Liver (tissue), 9 donors: ENCODE results near the gene KCNQ1. TPM values are rescaled to one million over a fixed set of nuclear protein-coding genes. Genes with fewer than 3 reads are reported as not detected.

Source experiments
- DNase-seq: peaks from one replicate; pipeline ENCODE4 v3.0.0-alpha.2; 2017; ENCODE audit warnings: low spot score
- H3K27ac ChIP-seq, 2 donors: one replicate each; pipeline ENCODE4 v1.7.0; 2013; ENCODE audit warnings: inconsistent platforms in 2 of 2, low read length in 2 of 2, control low read depth in 1 of 2, low read depth in 1 of 2, mild to moderate bottlenecking in 1 of 2
- H3K27me3 ChIP-seq, 4 donors: one replicate each; pipeline versions ENCODE4 v1.6.1 to v1.7.0; 2013; ENCODE audit warnings: low read length in 3 of 4, inconsistent platforms in 1 of 4, mild to moderate bottlenecking in 1 of 4, moderate library complexity in 1 of 4; ENCODE audit not compliant: control insufficient read depth in 4 of 4, insufficient read depth in 4 of 4
- H3K36me3 ChIP-seq, 4 donors: one replicate each; pipeline versions ENCODE4 v1.6.1 to v1.7.0; 2013; ENCODE audit warnings: low read length in 3 of 4, mild to moderate bottlenecking in 3 of 4, low read depth in 1 of 4, moderate library complexity in 1 of 4; ENCODE audit not compliant: control insufficient read depth in 4 of 4, insufficient read depth in 3 of 4
- H3K4me1 ChIP-seq, 4 donors: one replicate each; pipeline versions ENCODE4 v1.6.1 to v1.7.0; 2013; ENCODE audit warnings: low read length in 3 of 4, mild to moderate bottlenecking in 3 of 4, moderate library complexity in 1 of 4; ENCODE audit not compliant: control insufficient read depth in 4 of 4, insufficient read depth in 4 of 4
- H3K4me3 ChIP-seq, 3 donors: one replicate each; pipeline versions ENCODE4 v1.6.1 to v1.7.0; 2013; ENCODE audit warnings: low read length in 3 of 3, control low read depth in 1 of 3, low read depth in 1 of 3, mild to moderate bottlenecking in 1 of 3
- H3K9ac ChIP-seq, 2 donors: one replicate each; pipeline ENCODE4 v1.7.0; 2013; ENCODE audit warnings: low read length in 2 of 2, mild to moderate bottlenecking in 2 of 2, moderate library complexity in 2 of 2, control low read depth in 1 of 2, low read depth in 1 of 2
- H3K9me3 ChIP-seq, 4 donors: one replicate each; pipeline versions ENCODE4 v1.6.1 to v1.7.0; 2013; ENCODE audit warnings: low read length in 3 of 4; ENCODE audit not compliant: control insufficient read depth in 4 of 4
- EGR1 ChIP-seq, 2 donors: IDR thresholded peaks; 2 replicates each; pipeline ENCODE4 v1.6.1; 2016 to 2018; ENCODE audit warnings: antibody characterized with exemption in 2 of 2, low read depth in 2 of 2
- FOXA1 ChIP-seq: IDR thresholded peaks from 2 replicates; pipeline ENCODE4 v1.6.1; 2016; ENCODE audit warnings: antibody characterized with exemption
- FOXA2 ChIP-seq: IDR thresholded peaks from 2 replicates; pipeline ENCODE4 v1.6.1; 2016; ENCODE audit warnings: antibody characterized with exemption
- GABPA ChIP-seq, 2 donors: IDR thresholded peaks in 1 of 2; conservative IDR thresholded peaks in 1 of 2; 2 replicates each; pipeline ENCODE4 v1.6.1; 2016; ENCODE audit warnings: antibody characterized with exemption in 2 of 2, mild to moderate bottlenecking in 1 of 2, moderate library complexity in 1 of 2
- HNF4A ChIP-seq, 2 donors: conservative IDR thresholded peaks; 2 replicates each; pipeline ENCODE4 v1.6.1; 2016; ENCODE audit warnings: antibody characterized with exemption in 2 of 2, mild to moderate bottlenecking in 2 of 2
- HNF4G ChIP-seq: IDR thresholded peaks from 2 replicates; pipeline ENCODE4 v1.6.1; 2016; ENCODE audit warnings: antibody characterized with exemption
- JUND ChIP-seq, 2 donors: IDR thresholded peaks; 2 replicates each; pipeline ENCODE4 v1.6.1; 2016; ENCODE audit warnings: antibody characterized with exemption in 2 of 2
- NR2F2 ChIP-seq: IDR thresholded peaks from 2 replicates; pipeline ENCODE4 v1.6.1; 2016; ENCODE audit warnings: antibody characterized with exemption
- RAD21 ChIP-seq, 2 donors: IDR thresholded peaks; 2 replicates each; pipeline ENCODE4 v1.6.1; 2016; ENCODE audit warnings: antibody characterized with exemption in 2 of 2, mild to moderate bottlenecking in 2 of 2
- REST ChIP-seq: IDR thresholded peaks from 2 replicates; pipeline ENCODE4 v1.6.1; 2016; ENCODE audit warnings: antibody characterized with exemption, mild to moderate bottlenecking
- RXRA ChIP-seq, 2 donors: IDR thresholded peaks; 2 replicates each; pipeline ENCODE4 v1.6.1; 2017 to 2018; ENCODE audit warnings: antibody characterized with exemption in 2 of 2, mild to moderate bottlenecking in 1 of 2
- SP1 ChIP-seq: IDR thresholded peaks from 2 replicates; pipeline ENCODE4 v1.6.1; 2018; ENCODE audit warnings: antibody characterized with exemption, mild to moderate bottlenecking
- TAF1 ChIP-seq: conservative IDR thresholded peaks from 2 replicates; pipeline ENCODE4 v1.6.1; 2016; ENCODE audit warnings: antibody characterized with exemption, mild to moderate bottlenecking
- YY1 ChIP-seq: IDR thresholded peaks from 2 replicates; pipeline ENCODE4 v1.6.1; 2016; ENCODE audit warnings: antibody characterized with exemption, mild to moderate bottlenecking
- ZBTB33 ChIP-seq: IDR thresholded peaks from 2 replicates; pipeline ENCODE4 v1.6.1; 2016; ENCODE audit warnings: antibody characterized with exemption
- WGBS: extraction: QIAGEN DNeasy Blood & Tissue Kit; methylation state at CpG from one replicate; pipeline ENCODE4 v1.1.7; 2013; 5-methylcytosine and 5-hydroxymethylcytosine counted together
- polyA plus RNA-seq, 2 donors: library from polyadenylated mRNA; stranded (reverse) in 1 of 2; unstranded in 1 of 2; fragments of 200-250 nt in 1 of 2; fragments of >200 nt in 1 of 2; fragmentation: Nextera tagmentation in 1 of 2; extraction: Ambion mirVana in 1 of 2; gene quantifications; one replicate each; pipeline versions ENCODE4 v1.2.1 to v1.2.3, GENCODE V29; 2013 to 2015
- total RNA-seq, 2 donors: library from RNA; depleted of rRNA; stranded (reverse); fragments of >200 nt; gene quantifications; one replicate each; pipeline ENCODE4 v1.2.3, GENCODE V29; 2014
- TF ChIP-seq, protein P1 (sequence below): IDR thresholded peaks from 2 replicates; pipeline ENCODE4 v1.6.1; 2016; ENCODE audit warnings: antibody characterized with exemption
- TF ChIP-seq, protein P2 (sequence below): fragments of 150-350 bp; IDR thresholded peaks from 2 replicates; pipeline ENCODE4 v1.5.1; 2017; ENCODE audit warnings: improper control_type of control experiment, low read depth, low read length; ENCODE audit not compliant: missing input control
- TF ChIP-seq, protein P3 (sequence below): IDR thresholded peaks from 2 replicates; pipeline ENCODE4 v1.6.1; 2016; ENCODE audit warnings: antibody characterized with exemption
- donor health status: healthy.
- donor health status: healthy.
- donor health status: healthy.
- donor health status: healthy.
- donor health status: healthy.

KCNQ1 gene
- total and polyA plus RNA-seq, 4 donors = 0.31 to 2.2 (median 1.5) TPM

GRCh38 chr11:2410616-2411015 lies 34.2 kb upstream of the KCNQ1 start:
- Histone ChIP-seq H3K4me3 (no peak overlapping the region), H3K27ac (no peak overlapping the region), H3K36me3 (no peaks in the 10 kb centered on the region), H3K27me3 (no peaks in the 10 kb centered on the region), H3K9ac (no peak overlapping the region), H3K9me3 (no peaks in the 10 kb centered on the region), H3K4me1 (no peaks in the 10 kb centered on the region)
- no peak for DNase-seq
- TF ChIP-seq, protein P1, sequence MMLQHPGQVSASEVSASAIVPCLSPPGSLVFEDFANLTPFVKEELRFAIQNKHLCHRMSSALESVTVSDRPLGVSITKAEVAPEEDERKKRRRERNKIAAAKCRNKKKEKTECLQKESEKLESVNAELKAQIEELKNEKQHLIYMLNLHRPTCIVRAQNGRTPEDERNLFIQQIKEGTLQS = no peak
- TF ChIP-seq, protein P2, sequence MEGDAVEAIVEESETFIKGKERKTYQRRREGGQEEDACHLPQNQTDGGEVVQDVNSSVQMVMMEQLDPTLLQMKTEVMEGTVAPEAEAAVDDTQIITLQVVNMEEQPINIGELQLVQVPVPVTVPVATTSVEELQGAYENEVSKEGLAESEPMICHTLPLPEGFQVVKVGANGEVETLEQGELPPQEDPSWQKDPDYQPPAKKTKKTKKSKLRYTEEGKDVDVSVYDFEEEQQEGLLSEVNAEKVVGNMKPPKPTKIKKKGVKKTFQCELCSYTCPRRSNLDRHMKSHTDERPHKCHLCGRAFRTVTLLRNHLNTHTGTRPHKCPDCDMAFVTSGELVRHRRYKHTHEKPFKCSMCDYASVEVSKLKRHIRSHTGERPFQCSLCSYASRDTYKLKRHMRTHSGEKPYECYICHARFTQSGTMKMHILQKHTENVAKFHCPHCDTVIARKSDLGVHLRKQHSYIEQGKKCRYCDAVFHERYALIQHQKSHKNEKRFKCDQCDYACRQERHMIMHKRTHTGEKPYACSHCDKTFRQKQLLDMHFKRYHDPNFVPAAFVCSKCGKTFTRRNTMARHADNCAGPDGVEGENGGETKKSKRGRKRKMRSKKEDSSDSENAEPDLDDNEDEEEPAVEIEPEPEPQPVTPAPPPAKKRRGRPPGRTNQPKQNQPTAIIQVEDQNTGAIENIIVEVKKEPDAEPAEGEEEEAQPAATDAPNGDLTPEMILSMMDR = no peak
- no peak for TF ChIP-seq HNF4G
- no peak for TF ChIP-seq YY1
- no peak for TF ChIP-seq RXRA (IDR thresholded peaks at IDR 0.05)
- TF ChIP-seq FOXA1 = no peak
- TF ChIP-seq SP1 = no peak
- no peak for TF ChIP-seq REST
- TF ChIP-seq FOXA2 = no peak
- no peak for TF ChIP-seq ZBTB33
- no peak for TF ChIP-seq JUND (IDR thresholded peaks at IDR 0.05)
- TF ChIP-seq, protein P3, sequence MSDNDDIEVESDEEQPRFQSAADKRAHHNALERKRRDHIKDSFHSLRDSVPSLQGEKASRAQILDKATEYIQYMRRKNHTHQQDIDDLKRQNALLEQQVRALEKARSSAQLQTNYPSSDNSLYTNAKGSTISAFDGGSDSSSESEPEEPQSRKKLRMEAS = no peak
- TF ChIP-seq TAF1 = no peak
- TF ChIP-seq RAD21 (IDR thresholded peaks at IDR 0.05) = no peak
- no peak for TF ChIP-seq NR2F2
- TF ChIP-seq HNF4A (conservative IDR thresholded peaks at IDR 0.05) = no peak
- TF ChIP-seq GABPA (IDR thresholded peaks at IDR 0.05 in 1 of 2, conservative IDR thresholded peaks at IDR 0.05 in 1 of 2) = no peak
- TF ChIP-seq EGR1 (IDR thresholded peaks at IDR 0.05; ENCODE audit: low read depth in 2 of 2) = no peak
- 88% methylated on average over 9 of the region's 9 CpGs for WGBS
